Stimulated activated CD8-positive, alpha-beta memory T cell treated with anti-CD3 and anti-CD28 coated beads, Interleukin-12 subunit alpha, Interleukin-12 subunit beta, amount 100 ng/mL, for 4 hours (primary cell): ENCODE data around the gene PROCA1.

Experiments used
- DNase-seq: peaks from one replicate; pipeline ENCODE4 v3.0.0-alpha.2; 2020; ENCODE audit warnings: low read depth

PROCA1 gene

GRCh38 chr17:28711723-28712031 is at the start of gene PROCA1:
Gene PROCA1, minus strand, starts transcription at chr17:28711888. Its CDS starts 228 bp downstream, at chr17:28711660.
- no peak for DNase-seq

GRCh38 chr17:28760601-28761562 is 49.2 kb upstream of the PROCA1 start:
- DNase-seq: no peak

- no peak for DNase-seq
These were observed 47.7 kb upstream of the PROCA1 start for GRCh38 chr17:28759256-28759865.

- DNase-seq: no peak
These were observed 46.9 kb upstream of the PROCA1 start for GRCh38 chr17:28758411-28759121.

GRCh38 chr17:28756049-28756804 is 44.5 kb upstream of the PROCA1 start:
- no peak for DNase-seq

- DNase-seq: no peak
These were observed 43.8 kb upstream of the PROCA1 start for GRCh38 chr17:28755486-28755885.

GRCh38 chr17:28751600-28752366 is 40.1 kb upstream of the PROCA1 start:
- no peak for DNase-seq

GRCh38 chr17:28750178-28751047 is 38.7 kb upstream of the PROCA1 start:
- peak; percentile 66 for DNase-seq

GRCh38 chr17:28749516-28750177 is 38.0 kb upstream of the PROCA1 start:
- DNase-seq: no peak

GRCh38 chr17:28748852-28749515 is 37.3 kb upstream of the PROCA1 start:
- DNase-seq: no peak

- DNase-seq: no peak
These were observed 36.4 kb upstream of the PROCA1 start for GRCh38 chr17:28747801-28748750.

GRCh38 chr17:28747051-28747691 is 35.5 kb upstream of the PROCA1 start:
- DNase-seq: no peak

GRCh38 chr17:28746611-28747050 is 34.9 kb upstream of the PROCA1 start:
- no peak for DNase-seq

GRCh38 chr17:28745786-28746411 is 34.2 kb upstream of the PROCA1 start:
- DNase-seq: no peak

GRCh38 chr17:28744972-28745785 is 33.5 kb upstream of the PROCA1 start:
- DNase-seq: no peak
